ENCODE data around the gene IPCEF1. TPM values are rescaled to one million over a fixed set of nuclear protein-coding genes. Genes with fewer than 3 reads are reported as not detected.

The IPCEF1 gene
- total and polyA plus RNA-seq, 2 of the 8 experiments (the other 6 are each of a cell fraction or from before 2014, with no cell fraction given), result 0.41 to 0.78 TPM

GRCh38 chr6:154252678-154253077, 103.9 kb downstream of the IPCEF1 start:
- no peak overlapping the region for H3K23ac ChIP-seq (ENCODE audit: insufficient read length)
- H2BK15ac ChIP-seq (ENCODE audit: low read length), result no peak overlapping the region
- FAIRE-seq (no peak), DNase-seq (ENCODE audit: low read depth in 1 of 2, low spot score in 2 of 2) (no peak)
- no peak overlapping the region for H4K8ac ChIP-seq (ENCODE audit: extremely low read depth, insufficient read depth, low read length)
- no peak overlapping the region for H3K18ac ChIP-seq (ENCODE audit: extremely low read depth, low read length)
- H3K27ac ChIP-seq (ENCODE audit: low read depth, low read length), result no peak overlapping the region
- H3K9me3 ChIP-seq (ENCODE audit: insufficient read depth in 2 of 2, low read depth in 1 of 2, low read length in 1 of 2), result no peaks in the 10 kb centered on the region; a peak in 1 of 4 replicates
- H2BK5ac ChIP-seq (ENCODE audit: low read depth, low read length), result no peak overlapping the region
- H4K20me1 ChIP-seq (replicated peaks in 1 of 2; ENCODE audit: control insufficient read depth in 1 of 2, insufficient read depth in 2 of 2, low read length in 2 of 2), result no peaks in the 10 kb centered on the region
- no peak overlapping the region for H3K4me2 ChIP-seq (ENCODE audit: insufficient read depth in 1 of 2, low read depth in 2 of 2, low read length in 2 of 2)
- no peak overlapping the region for H2BK120ac ChIP-seq (replicated peaks; ENCODE audit: low read depth, low read length)
- no peaks in the 10 kb centered on the region for H3K79me1 ChIP-seq (ENCODE audit: low read depth, low read length)
- H3K23me2 ChIP-seq (ENCODE audit: low read depth, low read length), result no peaks in the 10 kb centered on the region
- POLR2A ChIA-PET (ENCODE audit: partially characterized antibody), result no interaction called here
- H2BK12ac ChIP-seq (ENCODE audit: low read depth, low read length), result no peak overlapping the region
- CTCF ChIA-PET (ENCODE audit: partially characterized antibody), result no interaction called here
- no peak overlapping the region for H2BK20ac ChIP-seq (ENCODE audit: low read length)
- WGBS, 2 experiments (ENCODE audit: extremely low coverage in 1 of 2, insufficient coverage in 1 of 2, insufficient read length in 1 of 2, insufficient replicate concordance in 2 of 2, low coverage in 1 of 2, low lambda C conversion rate in 2 of 2, missing lambda C conversion rate in 1 of 2), result 98% methylated on average over 3 of the region's 3 CpGs; no CpG with 5 or more reads in 1 of the 2 experiments
- H2AFZ ChIP-seq (ENCODE audit: low read length), result no peak overlapping the region
- H3K36me3 ChIP-seq (ENCODE audit: control insufficient read depth in 2 of 4, insufficient read depth in 4 of 4, low read length in 3 of 4), result no peaks in the 10 kb centered on the region
- H3K9ac ChIP-seq (replicated peaks in 1 of 4; ENCODE audit: extremely low read depth in 1 of 4, low read depth in 3 of 4, low read length in 3 of 4), result no peak overlapping the region
- H3K27me3 ChIP-seq (replicated peaks in 1 of 4; ENCODE audit: control insufficient read depth in 3 of 4, extremely low read depth in 1 of 4, insufficient read depth in 3 of 4, low read length in 3 of 4), result no peaks in the 10 kb centered on the region
- no peak overlapping the region for H4K91ac ChIP-seq (replicated peaks; ENCODE audit: insufficient read length, low read length)
- no peak overlapping the region for H2AK5ac ChIP-seq (ENCODE audit: low read depth, low read length)
- H3K79me2 ChIP-seq (ENCODE audit: control insufficient read depth in 1 of 2, insufficient read depth in 2 of 2, low read length in 2 of 2), result no peaks in the 10 kb centered on the region
- no peak overlapping the region for H3K4me3 ChIP-seq (ENCODE audit: extremely low read depth in 1 of 4, insufficient read depth in 2 of 4, low read depth in 3 of 4, low read length in 4 of 4)
- H3K56ac ChIP-seq (replicated peaks; ENCODE audit: insufficient read length, low read depth, low read length), result no peak overlapping the region
- no peak overlapping the region for H3K4ac ChIP-seq (replicated peaks; ENCODE audit: insufficient read length, low read depth, low read length)
- H3K14ac ChIP-seq (ENCODE audit: insufficient read length), result no peak overlapping the region
- no peak overlapping the region for H4K5ac ChIP-seq (ENCODE audit: insufficient read length, low read depth, low read length)
- no peak for TF ChIP-seq RBBP5 (IDR thresholded peaks at IDR 0.05; ENCODE audit: borderline replicate concordance, low read depth, low read length)
- H3K4me1 ChIP-seq (replicated peaks in 1 of 4; ENCODE audit: control insufficient read depth in 3 of 4, insufficient read depth in 4 of 4, low read length in 3 of 4), result peaks cover 0 to 4% (median 0%) of the 10 kb centered on the region in 4 experiments; a peak in 3 of 7 replicates
